DND-41 (cell line): ENCODE results near the gene SETD6.

Experiments used
- CTCF ChIP-seq: IDR thresholded peaks from 2 replicates; pipeline ENCODE4 v1.5.1; 2012; ENCODE audit warnings: borderline replicate concordance, low read length, moderate library complexity, mild to moderate bottlenecking; ENCODE audit not compliant: poor library complexity, severe bottlenecking; ENCODE audit errors: extremely low read depth
- EZH2 ChIP-seq: IDR thresholded peaks from 3 replicates; pipeline ENCODE4 v1.6.1; 2012; ENCODE audit warnings: borderline replicate concordance, low read depth, mild to moderate bottlenecking, moderate library complexity, low read length, inconsistent platforms; ENCODE audit not compliant: severe bottlenecking

DNA sequence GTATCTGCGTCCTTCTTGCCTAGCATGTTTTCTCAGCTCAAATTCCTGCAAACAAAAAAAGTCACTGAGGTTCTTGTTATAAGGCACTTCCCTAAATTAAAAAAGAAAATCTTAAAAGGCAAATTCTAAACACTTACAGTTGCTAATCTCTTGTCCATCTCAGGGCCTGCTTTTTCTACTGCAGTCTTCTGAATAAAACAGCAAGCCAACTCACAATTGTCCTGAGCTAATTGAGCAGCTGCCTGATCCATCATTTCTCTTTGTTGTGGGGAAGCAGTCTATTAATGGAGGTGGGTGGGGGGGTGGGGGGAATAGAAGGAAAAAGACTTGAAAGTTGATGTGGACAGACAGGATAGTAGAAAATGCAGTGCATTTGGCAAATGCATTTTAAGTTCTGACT is 27.0 kb downstream of the SETD6 start:
- TF ChIP-seq CTCF (no peak), EZH2 (no peak)
